HEK293T (cell line): Measurements from ENCODE around the gene CCNL2.
A peak's percentile ranks its signal among the peaks of the same experiment; 100 is the strongest.
"Not testable (repeated sequence)": the region's sequence is repeated elsewhere in the genome, so short reads cannot be mapped to it uniquely, and the experiment has no call there.

ENCODE experiments used
- CTCF ChIA-PET: fragments of 350-600 bp; formaldehyde crosslinking; extraction: SDS; loops from one replicate; lab custom pipeline; 2021; ENCODE audit warnings: antibody characterized with exemption, inconsistent platforms; lab: Yijun Ruan, JAX
- POLR2A ChIA-PET: fragments of 350-600 bp; formaldehyde crosslinking; extraction: SDS; loops from one replicate; lab custom pipeline; 2020; ENCODE audit warnings: antibody characterized with exemption, inconsistent platforms; lab: Yijun Ruan, JAX
- DNase-seq: peaks from one replicate; pipeline ENCODE4 v3.0.0; 2012; ENCODE audit warnings: mixed read lengths; ENCODE audit errors: extremely low spot score
- ARNT ChIP-seq: fragments of 450-650 bp; IDR thresholded peaks from 2 replicates; pipeline ENCODE4 v1.6.1; 2017; ENCODE audit warnings: mild to moderate bottlenecking
- BHLHE40 ChIP-seq: fragments of 450-650 bp; IDR thresholded peaks from 2 replicates; pipeline ENCODE4 v1.6.1; 2016; ENCODE audit warnings: mild to moderate bottlenecking, moderate library complexity, borderline replicate concordance
- CTBP1 ChIP-seq: fragments of 450-650 bp; IDR thresholded peaks from 2 replicates; pipeline ENCODE4 v1.6.1; 2016; ENCODE audit warnings: borderline replicate concordance
- ELF4 ChIP-seq: fragments of 450-650 bp; IDR thresholded peaks from 2 replicates; pipeline ENCODE4 v1.6.1; 2017; ENCODE audit warnings: antibody characterized with exemption
- FOXA1 ChIP-seq: fragments of 450-650 bp; IDR thresholded peaks from 2 replicates; pipeline ENCODE4 v1.6.1; 2016; ENCODE audit warnings: mild to moderate bottlenecking
- FOXK2 ChIP-seq: fragments of 450-650 bp; IDR thresholded peaks from 2 replicates; pipeline ENCODE4 v1.6.1; 2016; ENCODE audit warnings: mild to moderate bottlenecking
- FOXM1 ChIP-seq: fragments of 450-650 bp; IDR thresholded peaks from 2 replicates; pipeline ENCODE4 v1.6.1; 2017; ENCODE audit warnings: mild to moderate bottlenecking, borderline replicate concordance
- HDGF ChIP-seq: fragments of 450-650 bp; IDR thresholded peaks from 2 replicates; pipeline ENCODE4 v1.6.1; 2017; ENCODE audit warnings: antibody characterized with exemption, borderline replicate concordance
- L3MBTL2 ChIP-seq: fragments of 450-650 bp; conservative IDR thresholded peaks from 2 replicates; pipeline ENCODE4 v1.6.1; 2016; ENCODE audit warnings: mild to moderate bottlenecking
- LEF1 ChIP-seq: fragments of 450-650 bp; IDR thresholded peaks from 2 replicates; pipeline ENCODE4 v1.6.1; 2017; ENCODE audit warnings: mild to moderate bottlenecking, borderline replicate concordance
- NFRKB ChIP-seq: fragments of 450-650 bp; IDR thresholded peaks from 2 replicates; pipeline ENCODE4 v1.6.1; 2016; ENCODE audit warnings: mild to moderate bottlenecking, moderate library complexity
- PKNOX1 ChIP-seq: fragments of 450-650 bp; IDR thresholded peaks from 2 replicates; pipeline ENCODE4 v1.6.1; 2016
- SP1 ChIP-seq: fragments of 450-650 bp; IDR thresholded peaks from 2 replicates; pipeline ENCODE4 v1.6.1; 2017
- SUZ12 ChIP-seq: fragments of 450-650 bp; IDR thresholded peaks from 2 replicates; pipeline ENCODE4 v1.6.1; 2016; ENCODE audit warnings: mild to moderate bottlenecking
- TARDBP ChIP-seq: fragments of 450-650 bp; IDR thresholded peaks from 2 replicates; pipeline ENCODE4 v1.6.1; 2016
- ZNF384 ChIP-seq: fragments of 450-650 bp; IDR thresholded peaks from 2 replicates; pipeline ENCODE4 v1.6.1; 2016

The CCNL2 gene

GRCh38 chr1:1371746-1372711 is 27.1 kb downstream of the CCNL2 start:
- TF ChIP-seq ARNT: no peak
- no peak for TF ChIP-seq LEF1
- TF ChIP-seq FOXK2: no peak
- ChIA-PET POLR2A (interaction anchor here (2.8 kb wide), 1 partner anchor 19 kb away, joined by 17 read pairs; no protein-coding TSS in a partner anchor), CTCF (interaction anchor here (0.6 to 1.3 kb wide), 5 partner anchors 15 to 777 kb away, joined by 3 to 4 read pairs (median 3); partner anchors contain the start of gene CCNL2)
- peak; percentile 78 for DNase-seq

GRCh38 chr1:1371364-1371745 is 27.8 kb downstream of the CCNL2 start:
- CTCF ChIA-PET: interaction anchor here (0.6 to 1.3 kb wide), 4 partner anchors 14 to 778 kb away, joined by 3 to 4 read pairs (median 3); no protein-coding TSS in a partner anchor
- POLR2A ChIA-PET: interaction anchor here (2.8 kb wide), 1 partner anchor 19 kb away, joined by 17 read pairs; no protein-coding TSS in a partner anchor
- TF ChIP-seq ZNF384: no peak
- TF ChIP-seq ARNT: no peak
- no peak for TF ChIP-seq ELF4
- TF ChIP-seq FOXA1: no peak
- TF ChIP-seq CTBP1: no peak
- no peak for TF ChIP-seq PKNOX1
- no peak for TF ChIP-seq LEF1
- TF ChIP-seq SP1: no peak
- no peak for TF ChIP-seq FOXM1
- TF ChIP-seq TARDBP: no peak
- no peak for TF ChIP-seq NFRKB
- TF ChIP-seq SUZ12: no peak
- no peak for DNase-seq

- no peak for TF ChIP-seq TARDBP
- TF ChIP-seq CTBP1: no peak
- CTCF ChIA-PET: interaction anchor here (1.2 kb wide), 1 partner anchor 17 kb away, joined by 3 read pairs; no protein-coding TSS in a partner anchor
- no peak for DNase-seq
- POLR2A ChIA-PET: interaction anchor here (2.8 kb wide), 1 partner anchor 18 kb away, joined by 17 read pairs; no protein-coding TSS in a partner anchor
Measured at GRCh38 chr1:1370771-1371300, 28.3 kb downstream of the CCNL2 start.

- POLR2A ChIA-PET: interaction anchor here (2.8 kb wide), 1 partner anchor 17 kb away, joined by 17 read pairs; no protein-coding TSS in a partner anchor
- DNase-seq, CTCF ChIA-PET: not testable (repeated sequence)
Measured at GRCh38 chr1:1370094-1370493, 29.0 kb downstream of the CCNL2 start.

GRCh38 chr1:1367315-1367714 is 31.8 kb downstream of the CCNL2 start:
- DNase-seq: no peak
- TF ChIP-seq L3MBTL2 (no peak), SUZ12 (no peak), ARNT (no peak), NFRKB (no peak), FOXM1 (no peak), FOXA1 (no peak), BHLHE40 (no peak), HDGF (no peak), FOXK2 (no peak), ELF4 (no peak), TARDBP (no peak), LEF1 (no peak), PKNOX1 (no peak), ZNF384 (no peak), SP1 (no peak), CTBP1 (no peak)
- POLR2A ChIA-PET: no interaction called here
- CTCF ChIA-PET: no interaction called here

GRCh38 chr1:1366699-1367066 is 32.5 kb downstream of the CCNL2 start:
- ChIA-PET CTCF (no interaction called here), POLR2A (no interaction called here)
- DNase-seq: no peak
- no peak for TF ChIP-seq SP1
- TF ChIP-seq ELF4: no peak
- TF ChIP-seq CTBP1: no peak
- no peak for TF ChIP-seq NFRKB
- TF ChIP-seq SUZ12: no peak
- no peak for TF ChIP-seq FOXK2
- no peak for TF ChIP-seq ARNT
- TF ChIP-seq HDGF: no peak
